ENCODE results near the gene KIR3DL2. TPM values are rescaled to one million over a fixed set of nuclear protein-coding genes. Genes with fewer than 3 reads are reported as not detected.
"Not testable (repeated sequence)": the region's sequence is repeated elsewhere in the genome, so short reads cannot be mapped to it uniquely, and the experiment has no call there.

The KIR3DL2 gene
- total RNA-seq, 6 experiments from 2014 or later, result not detected

- H3K4me1 ChIP-seq, result no peaks in the 10 kb centered on the region
- WGBS (ENCODE audit: insufficient coverage, low coverage, low lambda C conversion rate, missing lambda C conversion rate), result 35% methylated on average over 2 of the region's 2 CpGs
- no peaks in the 10 kb centered on the region for H3K36me3 ChIP-seq
- ATAC-seq (no peak), DNase-seq (no peak)
- intact Hi-C loops (cut with DNase I), result no loop called here
- TF ChIP-seq POLR2A (IDR thresholded peaks at IDR 0.05), result no peak
- TF ChIP-seq CTCF (IDR thresholded peaks at IDR 0.05), result no peak
- H3K9me3 ChIP-seq, result no peaks in the 10 kb centered on the region
- H3K27ac ChIP-seq, result no peak overlapping the region
- no peak overlapping the region for H3K4me3 ChIP-seq
- no peaks in the 10 kb centered on the region for H3K27me3 ChIP-seq
These were observed 43.8 kb upstream of the KIR3DL2 start for GRCh38 chr19:54806516-54806838.

- 42% methylated on average over 3 of the region's 3 CpGs for WGBS (ENCODE audit: insufficient coverage, low coverage, low lambda C conversion rate, missing lambda C conversion rate)
- intact Hi-C loops (cut with DNase I); H3K4me3 ChIP-seq; H3K27ac ChIP-seq; H3K4me1 ChIP-seq; H3K9me3 ChIP-seq; DNase-seq; H3K36me3 ChIP-seq; H3K27me3 ChIP-seq; ATAC-seq: not testable (repeated sequence)
These were observed 35.7 kb upstream of the KIR3DL2 start for GRCh38 chr19:54814571-54814970.

GRCh38 chr19:54816251-54816650 is 34.0 kb upstream of the KIR3DL2 start, which contains the start of gene KIR3DL1:
TSS of gene KIR3DL1 (plus strand) at chr19:54816468.
- H3K27me3 ChIP-seq; H3K4me1 ChIP-seq; DNase-seq; intact Hi-C loops (cut with DNase I); H3K27ac ChIP-seq; ATAC-seq; H3K9me3 ChIP-seq; H3K4me3 ChIP-seq; H3K36me3 ChIP-seq: not testable (repeated sequence)
- WGBS (ENCODE audit: insufficient coverage, low coverage, low lambda C conversion rate, missing lambda C conversion rate), result 88% methylated on average over 13 of the region's 17 CpGs

GRCh38 chr19:54817670-54818536 is 32.3 kb upstream of the KIR3DL2 start:
- Histone ChIP-seq H3K9me3 (no peaks in the 10 kb centered on the region), H3K36me3 (no peaks in the 10 kb centered on the region), H3K4me3 (no peak overlapping the region), H3K27me3 (no peaks in the 10 kb centered on the region), H3K4me1 (no peaks in the 10 kb centered on the region), H3K27ac (no peak overlapping the region)
- DNase-seq (no peak), ATAC-seq (no peak)
- 57% methylated on average over 8 of the region's 15 CpGs for WGBS (ENCODE audit: insufficient coverage, low coverage, low lambda C conversion rate, missing lambda C conversion rate)
- intact Hi-C loops (cut with DNase I), result no loop called here
- TF ChIP-seq POLR2A (IDR thresholded peaks at IDR 0.05) (no peak), CTCF (IDR thresholded peaks at IDR 0.05) (no peak)

GRCh38 chr19:54824416-54824815 is 25.8 kb upstream of the KIR3DL2 start:
- H3K9me3 ChIP-seq; H3K27ac ChIP-seq; intact Hi-C loops (cut with DNase I); H3K4me1 ChIP-seq; H3K36me3 ChIP-seq; DNase-seq; H3K27me3 ChIP-seq; H3K4me3 ChIP-seq; ATAC-seq: not testable (repeated sequence)
- 39% methylated on average over 4 of the region's 4 CpGs for WGBS (ENCODE audit: insufficient coverage, low coverage, low lambda C conversion rate, missing lambda C conversion rate)

GRCh38 chr19:54825326-54825725 is 24.9 kb upstream of the KIR3DL2 start:
- H3K4me3 ChIP-seq; H3K36me3 ChIP-seq; intact Hi-C loops (cut with DNase I); ATAC-seq; DNase-seq; H3K4me1 ChIP-seq; H3K27ac ChIP-seq; H3K9me3 ChIP-seq; H3K27me3 ChIP-seq: not testable (repeated sequence)
- WGBS (ENCODE audit: insufficient coverage, low coverage, low lambda C conversion rate, missing lambda C conversion rate), result 17% methylated on average over 2 of the region's 7 CpGs

GRCh38 chr19:54828064-54828463 is 22.2 kb upstream of the KIR3DL2 start:
- H3K27me3 ChIP-seq; H3K4me1 ChIP-seq; H3K4me3 ChIP-seq; H3K36me3 ChIP-seq; DNase-seq; intact Hi-C loops (cut with DNase I); H3K9me3 ChIP-seq; ATAC-seq; H3K27ac ChIP-seq: not testable (repeated sequence)
- WGBS (ENCODE audit: insufficient coverage, low coverage, low lambda C conversion rate, missing lambda C conversion rate), result 41% methylated on average over 8 of the region's 8 CpGs

GRCh38 chr19:54832496-54832895 is 17.7 kb upstream of the KIR3DL2 start, which contains the start of gene KIR2DS4:
TSS of gene KIR2DS4 (plus strand) at chr19:54832676.
- H3K4me3 ChIP-seq; H3K36me3 ChIP-seq; H3K27ac ChIP-seq; H3K27me3 ChIP-seq; DNase-seq; intact Hi-C loops (cut with DNase I); H3K9me3 ChIP-seq; ATAC-seq; H3K4me1 ChIP-seq: not testable (repeated sequence)
- WGBS (ENCODE audit: insufficient coverage, low coverage, low lambda C conversion rate, missing lambda C conversion rate), result 92% methylated on average over 10 of the region's 14 CpGs

- H3K4me1 ChIP-seq; H3K4me3 ChIP-seq; H3K9me3 ChIP-seq; H3K27me3 ChIP-seq; H3K36me3 ChIP-seq; intact Hi-C loops (cut with DNase I); DNase-seq; H3K27ac ChIP-seq: not testable (repeated sequence)
- 25% methylated on average over 2 of the region's 5 CpGs for WGBS (ENCODE audit: insufficient coverage, low coverage, low lambda C conversion rate, missing lambda C conversion rate)
- peak in 1 of 4 donors; percentile 27 for ATAC-seq
These were observed 15.1 kb upstream of the KIR3DL2 start for GRCh38 chr19:54835126-54835525.

GRCh38 chr19:54837522-54837921 is 12.7 kb upstream of the KIR3DL2 start:
- H3K27me3 ChIP-seq; intact Hi-C loops (cut with DNase I); H3K4me3 ChIP-seq; H3K9me3 ChIP-seq; ATAC-seq; DNase-seq; H3K4me1 ChIP-seq; H3K27ac ChIP-seq; H3K36me3 ChIP-seq: not testable (repeated sequence)
- 22% methylated on average over 1 of the region's 2 CpGs for WGBS (ENCODE audit: insufficient coverage, low coverage, low lambda C conversion rate, missing lambda C conversion rate)

Measured in right lobe of liver (tissue), 6 donors.